PFSK-1 (cell line): ENCODE data around the gene THEMIS2.

Source experiments
- FOXP2 ChIP-seq: optimal IDR thresholded peaks from 2 replicates; pipeline ENCODE3; 2011; ENCODE audit warnings: borderline replicate concordance, control low read depth, inconsistent platforms; ENCODE audit not compliant: insufficient read depth; ENCODE audit errors: extremely low read length, extremely low read depth
- POLR2AphosphoS5 ChIP-seq: IDR thresholded peaks from 2 replicates; pipeline ENCODE4 v1.6.1; 2012; ENCODE audit warnings: low read depth, mild to moderate bottlenecking, control low read depth, low read length, moderate library complexity
- REST ChIP-seq, 2 experiments: IDR thresholded peaks; 2 replicates each; pipeline versions ENCODE4 v1.6.1 to v1.8.0; 2011 to 2012; ENCODE audit warnings: low read depth in 2 of 2, low read length in 2 of 2, control low read depth in 1 of 2, inconsistent platforms in 1 of 2, mild to moderate bottlenecking in 1 of 2, moderate library complexity in 1 of 2; ENCODE audit not compliant: insufficient read depth in 1 of 2
- SIN3A ChIP-seq: IDR thresholded peaks from 2 replicates; pipeline ENCODE4 v1.6.1; 2012; ENCODE audit warnings: mild to moderate bottlenecking, low read length, moderate library complexity, borderline replicate concordance; ENCODE audit not compliant: insufficient read depth
- TAF1 ChIP-seq: IDR thresholded peaks from 2 replicates; pipeline ENCODE4 v1.6.1; 2012; ENCODE audit warnings: low read length, control low read depth, borderline replicate concordance; ENCODE audit not compliant: insufficient read depth

GRCh38 chr1:27935721-27936120 is 63.4 kb downstream of the THEMIS2 start:
- no peak for TF ChIP-seq REST (IDR thresholded peaks at IDR 0.05; ENCODE audit: insufficient read depth in 1 of 2, low read depth in 2 of 2, low read length in 2 of 2)
- no peak for TF ChIP-seq TAF1
- TF ChIP-seq FOXP2 = no peak
- no peak for TF ChIP-seq POLR2AphosphoS5
- TF ChIP-seq SIN3A = no peak
